Heart left ventricle (tissue), 16 donors: Measurements from ENCODE around the gene AFF3. TPM values are rescaled to one million over a fixed set of nuclear protein-coding genes. Genes with fewer than 3 reads are reported as not detected.

Experiments
- ATAC-seq, 4 donors: fragments of 200-7000 bp; cut with Tn5 transposase; one replicate each; pipeline ENCODE4 v1.9.1; 2020 to 2022; ENCODE audit warnings: moderate library complexity in 4 of 4, mild to moderate bottlenecking in 3 of 4, moderate number of reproducible peaks in 1 of 4
- DNase-seq, 5 donors: peaks; one replicate each; pipeline ENCODE4 v3.0.0-alpha.2; 2020
- H3K27ac ChIP-seq, 12 donors: fragments of 200-600 bp; sonication (generic) in 4 of 12; one replicate each; pipeline versions ENCODE4 v1.5.0 to v1.8.0; 2016 to 2022; ENCODE audit warnings: mild to moderate bottlenecking in 2 of 12
- H3K27me3 ChIP-seq, 9 donors: fragments of 200-600 bp; sonication (generic) in 2 of 9; one replicate each; pipeline versions ENCODE4 v1.5.1 to v1.8.0; 2016 to 2022; ENCODE audit warnings: mild to moderate bottlenecking in 3 of 9
- H3K36me3 ChIP-seq, 9 donors: fragments of 200-600 bp; sonication (generic) in 2 of 9; one replicate each; pipeline versions ENCODE4 v1.5.0 to v1.8.0; 2018 to 2022; ENCODE audit warnings: mild to moderate bottlenecking in 2 of 9
- H3K4me1 ChIP-seq, 12 donors: fragments of 200-600 bp; sonication (generic) in 4 of 12; one replicate each; pipeline versions ENCODE4 v1.5.0 to v1.8.0; 2016 to 2022; ENCODE audit warnings: mild to moderate bottlenecking in 3 of 12
- H3K4me3 ChIP-seq, 12 donors: fragments of 200-600 bp; sonication (generic) in 4 of 12; one replicate each; pipeline versions ENCODE4 v1.5.0 to v1.8.0; 2017 to 2022; ENCODE audit warnings: mild to moderate bottlenecking in 9 of 12, moderate library complexity in 4 of 12
- H3K9me3 ChIP-seq, 12 donors: fragments of 200-600 bp; sonication (generic) in 4 of 12; one replicate each; pipeline versions ENCODE4 v1.5.0 to v1.8.0; 2016 to 2022; ENCODE audit warnings: mild to moderate bottlenecking in 1 of 12
- CTCF ChIP-seq, 12 donors: fragments of 200-600 bp; sonication (generic) in 4 of 12; IDR thresholded peaks; one replicate each; pipeline versions ENCODE4 v1.5.0 to v1.8.0; 2018 to 2022; ENCODE audit warnings: antibody characterized with exemption in 12 of 12, mild to moderate bottlenecking in 5 of 12
- POLR2A ChIP-seq, 2 donors: fragments of 450-650 bp; IDR thresholded peaks; one replicate each; pipeline ENCODE4 v1.6.1; 2017; ENCODE audit warnings: antibody characterized with exemption in 2 of 2, mild to moderate bottlenecking in 2 of 2, moderate library complexity in 2 of 2
- WGBS, 4 donors: extraction: QIAGEN DNeasy Blood & Tissue Kit in 2 of 4; methylation state at CpG; one replicate each; pipeline versions ENCODE4 v1.1.5 to v1.1.7; 2013 to 2018; 5-methylcytosine and 5-hydroxymethylcytosine counted together
- intact Hi-C, 10 donors: fragments of 100-400 bp; cut with DNase I; formaldehyde crosslinking; loops; one replicate each; pipeline versions ENCODE4 v1.11.1 to v1.14.2; 2022
- polyA plus RNA-seq, 2 donors: library from polyadenylated mRNA; stranded (reverse); fragments of 200-250 nt; gene quantifications; one replicate each; pipeline ENCODE4 v1.2.3, GENCODE V29; 2013
- total RNA-seq, 9 donors: library from RNA; depleted of rRNA in 2 of 9; stranded (reverse); fragments of >200 nt in 2 of 9; fragmentation: NEBNext Ultra II Directional in 3 of 9; extraction: Animal tissue kit (Norgen Biotek cat#: 25700) in 3 of 9; gene quantifications; one replicate each; pipeline versions ENCODE4 v1.1.0 to v1.2.4, GENCODE V29; 2016 to 2023
- donor health status: ischemic (EF 13 %, LVEDD 7.1; RV severe dilation, severe dysfunction).
- donor health status: healthy with polysubstance abuse.
- donor health status: DM: no; HTN: yes; CAD: no.
- donor health status: DM: no; HTN: no; CAD: no.
- donor health status: ischemic (EF 25% LVEDD 6.9; RV normal size, moderate dysfunction).
- donor health status: ischemic (EF 25% LVEDD 5.7; RV mildly dilated, moderate dysfunction).
- donor health status: healthy.
- donor health status: DM: yes; HTN: yes; CAD: no.
- donor health status: ischemic (EF 35%, LVEDD 5.7; RV mildly dilated, moderate dysfunction).
- donor health status: nonischemic (EF 11% LVEDD 7.7; RV severe dilation, severe dysfunction).
- donor health status: DM: yes; HTN: yes; CAD: no.
- donor health status: PGD.
- donor health status: ischemic (EF 29% LVEDD 5.4; RV normal size, mild dysfunction).
- donor health status: nonischemic (EF 23%, LVEDD 6.1; RV moderate dilation, normal function).

The AFF3 gene
- total and polyA plus RNA-seq, 11 donors: 1.3 to 15.5 (median 4.7) TPM

- DNase-seq: no peak
- intact Hi-C loops: no loop called here
- H3K36me3 ChIP-seq: no peaks in the 10 kb centered on the region
- ATAC-seq: no peak
- 86 to 90% (median 89%) methylated on average over 4 of the region's 4 CpGs for WGBS, 4 donors
- H3K27ac ChIP-seq: no peak overlapping the region
- peaks cover 0 to 39% (median 17%) of the 10 kb centered on the region in 12 donors for H3K4me1 ChIP-seq
- H3K27me3 ChIP-seq: no peaks in the 10 kb centered on the region
- TF ChIP-seq POLR2A (IDR thresholded peaks at IDR 0.05) (no peak), CTCF (IDR thresholded peaks at IDR 0.05) (no peak)
- H3K9me3 ChIP-seq: no peaks in the 10 kb centered on the region
- no peak overlapping the region for H3K4me3 ChIP-seq
Measured at GRCh38 chr2:99641999-99642398, 500.4 kb downstream of the AFF3 start.

GRCh38 chr2:99640635-99641151 is 501.7 kb downstream of the AFF3 start:
- intact Hi-C loops: no loop called here
- no peak overlapping the region for H3K27ac ChIP-seq

GRCh38 chr2:99638791-99639190 is 503.6 kb downstream of the AFF3 start:
- H3K9me3 ChIP-seq: peaks cover 0 to 4% (median 0%) of the 10 kb centered on the region in 12 donors
- no peaks in the 10 kb centered on the region for H3K36me3 ChIP-seq
- intact Hi-C loops: loop anchor here in 3 of 10 donors (5.0 to 10.0 kb wide), 4 partner anchors 56 to 84 kb away; no protein-coding TSS in a partner anchor
- TF ChIP-seq CTCF (IDR thresholded peaks at IDR 0.05) (no peak), POLR2A (IDR thresholded peaks at IDR 0.05) (no peak)
- no peak overlapping the region for H3K4me3 ChIP-seq
- ATAC-seq (no peak), DNase-seq (no peak)
- H3K27me3 ChIP-seq: no peaks in the 10 kb centered on the region
- no peak overlapping the region for H3K27ac ChIP-seq
- 50 to 83% (median 72%) methylated on average over 4 of the region's 4 CpGs for WGBS, 4 donors
- peaks cover 0 to 40% (median 22%) of the 10 kb centered on the region in 12 donors for H3K4me1 ChIP-seq

More at GRCh38 chr2:99640635-99641151, 501.7 kb downstream of the AFF3 start:
- Histone ChIP-seq H3K4me3 (no peak overlapping the region), H3K4me1 (peaks cover 0 to 52% (median 29%) of the 10 kb centered on the region in 12 donors), H3K27me3 (no peaks in the 10 kb centered on the region), H3K9me3 (no peaks in the 10 kb centered on the region), H3K36me3 (no peaks in the 10 kb centered on the region)
- DNase-seq: no peak
- TF ChIP-seq CTCF (IDR thresholded peaks at IDR 0.05) (no peak), POLR2A (IDR thresholded peaks at IDR 0.05) (no peak)
- WGBS, 4 donors: 62 to 73% (median 70%) methylated on average over 5 of the region's 5 CpGs
- no peak for ATAC-seq

GRCh38 chr2:99637159-99637697 is 505.2 kb downstream of the AFF3 start:
- 53 to 61% (median 57%) methylated on average over 7 of the region's 7 CpGs for WGBS, 4 donors
- Histone ChIP-seq H3K36me3 (no peaks in the 10 kb centered on the region), H3K9me3 (peaks cover 0 to 9% (median 0%) of the 10 kb centered on the region in 12 donors), H3K27me3 (no peaks in the 10 kb centered on the region), H3K27ac (peak overlapping the region; percentile 27 to 84 (median 68)), H3K4me1 (peaks cover 0 to 36% (median 20%) of the 10 kb centered on the region in 12 donors), H3K4me3 (no peak overlapping the region)
- intact Hi-C loops: loop anchor here in 3 of 10 donors (5.0 to 10.0 kb wide), 4 partner anchors 58 to 82 kb away; no protein-coding TSS in a partner anchor
- no peak for DNase-seq
- ATAC-seq: no peak
- TF ChIP-seq CTCF (IDR thresholded peaks at IDR 0.05) (no peak), POLR2A (IDR thresholded peaks at IDR 0.05) (no peak)
